ENCODE measurements around the gene GMEB2.
"Not testable (repeated sequence)": the region's sequence is repeated elsewhere in the genome, so short reads cannot be mapped to it uniquely, and the experiment has no call there.

GMEB2 gene

DNA sequence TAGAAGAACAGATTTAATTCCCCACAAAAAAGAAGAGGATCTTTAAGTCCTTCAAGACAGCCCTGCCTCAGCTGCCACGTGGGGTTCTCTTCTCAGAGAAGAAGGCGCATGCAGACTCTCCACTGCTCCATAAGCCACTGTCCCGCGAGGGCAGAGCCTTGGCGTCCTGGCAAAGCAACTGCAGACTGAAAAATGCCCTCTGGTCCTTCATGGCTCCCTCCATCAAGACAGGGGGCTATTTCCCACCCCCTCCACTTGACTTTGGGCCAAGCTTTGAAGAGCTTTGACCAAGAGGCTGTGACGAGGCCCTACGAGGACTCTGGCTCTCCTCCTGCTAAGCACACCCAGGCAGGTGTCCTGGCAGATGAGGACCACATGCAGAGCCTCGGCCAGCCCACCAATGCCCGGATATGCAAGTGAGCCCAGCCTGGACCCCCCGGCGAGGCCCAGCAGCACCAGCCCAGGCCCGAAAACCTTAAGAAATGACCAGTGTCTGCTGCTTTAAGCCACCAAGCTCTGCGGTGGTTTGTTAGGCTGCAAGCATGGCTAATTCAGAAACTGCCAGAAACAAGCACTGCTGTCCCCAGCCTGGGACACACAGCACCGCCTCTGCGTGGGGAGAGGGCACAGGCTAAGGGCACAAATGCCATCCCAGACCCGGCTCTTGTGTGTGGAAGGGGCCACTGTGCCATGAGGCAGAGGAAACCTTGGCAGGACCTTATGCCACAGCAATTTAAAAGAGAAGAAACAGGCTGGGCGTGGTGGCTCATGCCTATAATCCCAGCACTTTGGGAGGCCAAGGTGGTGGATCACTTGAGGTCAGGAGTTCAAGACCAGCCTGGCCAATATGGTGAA lies 16.1 kb downstream of the GMEB2 start:
- DNase-seq: no peak

DNA sequence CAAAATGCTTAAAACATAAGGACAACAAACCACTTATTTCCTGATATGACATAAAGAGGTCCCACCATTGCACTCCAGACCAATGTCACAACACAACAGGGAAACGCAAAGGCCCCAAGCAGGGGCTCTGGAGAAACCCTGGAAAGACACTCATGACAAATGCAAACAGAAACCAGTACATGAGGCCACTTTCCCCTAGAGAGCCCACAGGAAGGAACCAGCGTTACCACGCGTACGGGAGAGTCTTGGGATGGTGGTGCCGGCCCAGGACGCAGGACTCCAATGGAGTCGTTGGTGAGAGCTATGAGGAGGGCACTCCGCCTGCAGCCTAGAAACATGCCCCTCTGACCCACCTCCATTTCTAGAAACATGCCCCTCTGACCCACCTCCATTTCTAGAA lies 20.2 kb downstream of the GMEB2 start:
- peak; percentile 16 for DNase-seq

GRCh38 chr20:63602321-63602720 lies 24.6 kb downstream of the GMEB2 start:
- no peak for DNase-seq

- not testable (repeated sequence) for DNase-seq
These were observed 25.2 kb downstream of the GMEB2 start for GRCh38 chr20:63601679-63602078.

DNA sequence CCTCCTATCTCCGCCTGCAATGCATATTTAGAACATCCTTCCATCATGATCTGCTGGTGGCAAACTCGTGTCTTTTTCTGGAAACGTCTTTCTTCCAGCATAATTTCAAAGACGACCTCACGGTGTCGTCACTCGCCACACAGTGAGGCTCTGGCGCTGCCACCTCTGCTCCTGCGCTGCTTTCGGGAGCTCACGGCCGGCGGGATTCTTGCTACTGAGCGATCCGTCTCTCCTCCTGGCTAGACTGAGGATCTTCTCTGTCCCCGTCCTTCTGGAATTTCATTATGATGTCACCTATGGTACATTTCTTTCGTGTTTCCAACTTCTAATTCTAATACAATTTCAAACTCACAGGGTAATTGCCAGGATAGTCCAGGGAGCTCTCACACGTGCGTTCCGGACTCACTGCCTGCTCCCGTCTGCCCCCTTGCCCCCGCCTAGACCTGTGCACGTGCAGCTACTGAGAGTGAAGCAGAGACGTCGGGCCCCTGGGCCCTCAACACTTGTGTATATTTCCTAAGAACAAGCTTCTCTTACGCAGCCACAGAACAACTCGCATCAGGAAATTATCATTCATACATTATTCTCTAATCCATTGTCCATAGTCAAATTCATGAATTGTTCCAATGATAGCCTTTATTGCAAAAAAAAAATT lies 27.4 kb downstream of the GMEB2 start:
- DNase-seq: no peak

- no peak for DNase-seq
These were observed 28.2 kb downstream of the GMEB2 start for GRCh38 chr20:63598479-63599395.

DNA sequence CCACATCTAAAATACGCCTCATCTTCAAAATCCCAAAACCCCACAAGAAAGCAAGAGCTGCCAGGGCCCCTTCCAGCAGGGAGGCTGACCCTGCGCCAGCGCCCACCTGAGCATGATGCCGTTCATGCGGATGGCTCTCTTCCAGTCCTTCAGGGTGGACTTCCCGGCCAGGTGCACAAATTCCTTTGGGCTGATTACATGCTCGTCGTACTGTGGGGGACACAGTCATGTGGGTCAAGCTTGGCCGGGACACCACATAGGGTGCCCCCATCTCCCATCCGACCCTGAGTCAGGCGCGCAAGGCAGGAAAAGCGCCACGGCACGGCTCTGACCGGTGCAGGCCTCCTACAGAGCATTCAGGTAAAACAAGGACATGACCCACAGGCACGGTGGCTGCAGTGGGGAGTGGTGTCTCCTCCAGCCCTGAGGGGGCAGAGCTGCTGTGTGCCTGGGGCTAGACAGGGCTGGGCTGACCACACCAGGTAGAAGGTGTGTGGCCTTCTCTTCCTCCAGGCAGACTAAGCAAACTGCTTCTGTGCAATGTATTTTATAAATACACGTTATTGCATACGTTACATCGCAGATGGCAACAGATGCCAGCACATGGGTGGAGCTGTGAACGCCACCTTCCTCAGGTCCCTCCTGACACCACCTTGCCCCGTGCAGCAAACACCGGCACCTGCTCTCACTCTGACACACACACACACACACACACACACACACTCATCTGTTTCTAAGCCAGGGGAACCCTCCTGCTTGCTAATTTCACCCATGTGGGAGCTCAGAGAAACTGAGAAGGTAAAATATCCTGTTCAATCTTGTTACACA lies 29.0 kb downstream of the GMEB2 start:
- DNase-seq: no peak

DNA sequence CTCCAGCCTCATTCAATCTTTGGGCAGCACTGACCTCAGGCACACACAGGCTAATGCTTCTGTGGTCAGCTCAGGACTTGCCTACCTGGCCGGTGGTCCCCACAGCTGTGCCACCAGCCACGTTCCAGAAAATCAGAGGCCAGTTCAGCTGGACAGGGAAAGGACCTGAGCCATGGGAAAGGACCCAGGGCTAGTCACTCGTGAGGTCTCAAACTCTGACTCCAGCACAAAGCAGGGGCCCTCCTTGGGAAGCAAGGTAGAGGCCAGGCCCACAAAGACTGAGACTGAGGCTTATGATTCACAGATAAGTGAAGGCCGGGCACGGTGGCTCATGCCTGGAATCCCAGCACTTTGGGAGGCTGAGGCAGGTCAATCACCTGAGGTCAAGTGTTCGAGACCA lies 30.5 kb downstream of the GMEB2 start:
- no peak for DNase-seq

DNA sequence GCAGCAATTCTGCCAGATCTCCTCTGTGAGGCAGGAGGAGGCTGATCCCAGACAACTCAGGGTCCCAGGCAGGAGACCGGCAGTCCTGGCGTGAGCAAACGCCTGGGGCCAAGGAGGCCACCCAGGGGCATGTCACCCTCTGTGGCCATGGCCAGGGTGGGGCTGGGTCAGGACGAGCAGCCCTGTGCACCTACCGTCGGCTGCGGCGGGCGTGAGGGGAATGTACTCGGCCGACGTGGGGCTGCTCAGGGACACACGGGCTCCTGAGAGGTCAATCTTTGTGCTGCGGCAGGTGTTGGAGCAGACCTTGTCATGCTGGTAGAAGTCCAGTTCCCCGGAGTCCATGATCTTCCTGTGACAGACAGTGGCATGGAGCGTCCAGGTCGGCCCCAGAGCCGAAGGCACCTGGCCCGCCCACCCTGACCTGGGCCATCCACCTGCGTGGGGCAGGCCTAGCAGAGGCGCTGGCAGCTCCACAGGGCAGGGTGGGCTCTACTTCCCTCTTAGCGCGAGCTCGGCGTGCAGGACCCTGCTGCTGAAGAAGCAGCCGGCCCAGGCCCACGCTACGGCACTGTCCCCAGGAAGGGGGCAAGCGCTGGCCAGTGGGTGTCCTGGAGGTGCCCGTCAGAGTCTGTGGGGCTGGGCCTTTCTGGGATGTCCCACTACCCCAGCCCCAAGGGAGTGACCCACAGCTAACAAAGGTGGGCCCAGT lies 31.3 kb downstream of the GMEB2 start:
- no peak for DNase-seq

DNA sequence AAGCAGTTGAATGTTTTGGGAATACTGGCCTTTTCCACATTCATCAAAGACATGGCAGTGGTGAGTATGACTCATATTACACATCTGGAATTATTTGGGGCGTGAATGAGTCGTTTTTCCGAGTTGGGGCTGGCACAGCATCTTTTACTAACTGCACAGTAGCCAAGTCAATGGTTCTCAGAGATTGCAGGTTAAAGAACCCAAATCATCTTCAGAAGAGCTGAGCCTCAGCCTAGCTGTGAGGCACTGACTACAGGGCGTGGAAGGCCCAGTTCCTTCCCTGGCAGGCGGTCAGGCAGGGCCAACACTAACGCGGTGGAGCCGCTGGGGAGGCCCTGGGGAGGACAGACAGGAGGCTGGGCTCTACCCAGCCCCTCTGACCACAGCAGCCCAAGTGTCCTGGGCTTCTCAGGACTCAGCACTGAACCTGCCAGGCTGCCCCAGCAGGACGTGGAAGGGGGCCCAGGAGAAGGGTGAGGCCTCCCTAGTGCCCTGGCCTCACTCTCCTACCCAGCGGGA lies 32.8 kb downstream of the GMEB2 start:
- no peak for DNase-seq

- DNase-seq: no peak
These were observed 34.2 kb downstream of the GMEB2 start for GRCh38 chr20:63592661-63593060.

- no peak for DNase-seq
These were observed 35.0 kb downstream of the GMEB2 start for GRCh38 chr20:63591786-63592355.

GRCh38 chr20:63591147-63591533 lies 35.8 kb downstream of the GMEB2 start:
- DNase-seq: no peak

- no peak for DNase-seq
These were observed 36.4 kb downstream of the GMEB2 start for GRCh38 chr20:63590218-63591146.

- no peak for DNase-seq
These were observed 37.4 kb downstream of the GMEB2 start for GRCh38 chr20:63589261-63590217.

GRCh38 chr20:63588641-63589041 lies 38.3 kb downstream of the GMEB2 start:
- no peak for DNase-seq

GRCh38 chr20:63587776-63588591 lies 38.9 kb downstream of the GMEB2 start:
- DNase-seq: peak; percentile 78

- DNase-seq: no peak
These were observed 39.6 kb downstream of the GMEB2 start for GRCh38 chr20:63587256-63587655.
